H9 (cell line): Measurements from ENCODE around the gene DPM1. TPM values are rescaled to one million over a fixed set of nuclear protein-coding genes. Genes with fewer than 3 reads are reported as not detected.

Experiments
- DNase-seq: peaks from one replicate; pipeline ENCODE4 v3.0.0-alpha.2; 2017
- H2AFZ ChIP-seq: one replicate; pipeline ENCODE4 v1.6.1; 2013; ENCODE audit warnings: mild to moderate bottlenecking, low read length, control low read depth, moderate library complexity
- H2AK5ac ChIP-seq: 2 replicates; pipeline ENCODE4 v1.6.1; 2013; ENCODE audit warnings: low read length, control low read depth, mixed read lengths; ENCODE audit not compliant: insufficient read length
- H2BK120ac ChIP-seq: one replicate; pipeline ENCODE4 v1.6.1; 2013; ENCODE audit warnings: low read depth, mild to moderate bottlenecking, low read length, control low read depth, inconsistent platforms; ENCODE audit not compliant: poor library complexity, severe bottlenecking
- H2BK12ac ChIP-seq: 2 replicates; pipeline ENCODE4 v1.6.1; 2013; ENCODE audit warnings: low read length, control low read depth, mixed read lengths, low read depth; ENCODE audit not compliant: insufficient read length
- H2BK15ac ChIP-seq: 2 replicates; pipeline ENCODE4 v1.6.1; 2013; ENCODE audit warnings: low read depth, low read length, control low read depth
- H2BK20ac ChIP-seq: one replicate; pipeline ENCODE4 v1.6.1; 2013; ENCODE audit warnings: low read depth, mild to moderate bottlenecking, low read length, control low read depth, inconsistent platforms; ENCODE audit not compliant: poor library complexity, severe bottlenecking
- H2BK5ac ChIP-seq: 2 replicates; pipeline ENCODE4 v1.6.1; 2013; ENCODE audit warnings: low read length, control low read depth, mixed read lengths; ENCODE audit not compliant: insufficient read length
- H3K14ac ChIP-seq: 2 replicates; pipeline ENCODE4 v1.6.1; 2013; ENCODE audit warnings: low read length, control low read depth; ENCODE audit not compliant: insufficient read depth
- H3K18ac ChIP-seq: 2 replicates; pipeline ENCODE4 v1.6.1; 2013; ENCODE audit warnings: low read depth, mild to moderate bottlenecking, mixed read lengths, low read length, control low read depth; ENCODE audit not compliant: insufficient read length
- H3K23ac ChIP-seq: 2 replicates; pipeline ENCODE4 v1.6.1; 2013; ENCODE audit warnings: low read length, control low read depth, mixed read lengths, low read depth; ENCODE audit not compliant: insufficient read length
- H3K23me2 ChIP-seq: 2 replicates; pipeline ENCODE4 v1.6.1; 2013; ENCODE audit warnings: low read depth, mild to moderate bottlenecking, mixed read lengths, low read length, control low read depth; ENCODE audit not compliant: insufficient read length, poor library complexity, severe bottlenecking
- H3K27ac ChIP-seq: 2 replicates; pipeline ENCODE4 v1.5.1; 2013; ENCODE audit warnings: low read length, control low read depth, mixed read lengths, low read depth; ENCODE audit not compliant: insufficient read length
- H3K27me3 ChIP-seq: 2 replicates; pipeline ENCODE4 v1.6.1; 2013; ENCODE audit warnings: low read length, control low read depth, inconsistent platforms; ENCODE audit not compliant: insufficient read depth
- H3K4ac ChIP-seq: 2 replicates; pipeline ENCODE4 v1.6.1; 2013; ENCODE audit warnings: low read depth, mild to moderate bottlenecking, control low read depth, inconsistent platforms, low read length, moderate library complexity
- H3K4me1 ChIP-seq: 2 replicates; pipeline ENCODE4 v1.6.1; 2013; ENCODE audit warnings: low read length, control low read depth, inconsistent platforms; ENCODE audit not compliant: insufficient read depth
- H3K4me2 ChIP-seq: 2 replicates; pipeline ENCODE4 v1.6.1; 2013; ENCODE audit warnings: low read length, control low read depth, mixed read lengths; ENCODE audit not compliant: insufficient read length, insufficient read depth
- H3K56ac ChIP-seq: 2 replicates; pipeline ENCODE4 v1.6.1; 2013; ENCODE audit warnings: low read depth, mild to moderate bottlenecking, mixed read lengths, low read length, control low read depth; ENCODE audit not compliant: insufficient read length
- H3K79me1 ChIP-seq: 2 replicates; pipeline ENCODE4 v1.6.1; 2013; ENCODE audit warnings: low read depth, mild to moderate bottlenecking, moderate library complexity, low read length, control low read depth, inconsistent platforms; ENCODE audit not compliant: insufficient read depth, poor library complexity, severe bottlenecking
- H3K79me2 ChIP-seq: 2 replicates; pipeline ENCODE4 v1.6.1; 2013; ENCODE audit warnings: low read length, control low read depth, inconsistent platforms; ENCODE audit not compliant: insufficient read depth
- H3K9ac ChIP-seq: 2 replicates; pipeline ENCODE4 v1.6.1; 2013; ENCODE audit warnings: low read length, control low read depth, mixed read lengths; ENCODE audit not compliant: insufficient read length; ENCODE audit errors: extremely low read depth
- H3K9me3 ChIP-seq: one replicate; pipeline ENCODE4 v1.6.1; 2013; ENCODE audit warnings: low read depth, low read length, inconsistent platforms; ENCODE audit not compliant: control insufficient read depth
- H3T11ph ChIP-seq: one replicate; pipeline ENCODE4 v1.6.1; 2013; ENCODE audit warnings: mild to moderate bottlenecking, low read length, control low read depth, inconsistent platforms
- H4K20me1 ChIP-seq: one replicate; pipeline ENCODE4 v1.6.1; 2013; ENCODE audit not compliant: control insufficient read depth, insufficient read length, insufficient read depth
- H4K5ac ChIP-seq: 2 replicates; pipeline ENCODE4 v1.6.1; 2013; ENCODE audit warnings: low read depth, mild to moderate bottlenecking, mixed read lengths, low read length, control low read depth; ENCODE audit not compliant: insufficient read length
- H4K8ac ChIP-seq: replicated peaks from 2 replicates; pipeline ENCODE4 v1.6.1; 2013; ENCODE audit warnings: low read length, control low read depth, mixed read lengths, low read depth; ENCODE audit not compliant: insufficient read length
- H4K91ac ChIP-seq: 2 replicates; pipeline ENCODE4 v1.6.1; 2013; ENCODE audit warnings: low read depth, mild to moderate bottlenecking, moderate library complexity, mixed read lengths, low read length, control low read depth; ENCODE audit not compliant: insufficient read length
- H3K27ac Mint-ChIP-seq, 3 experiments: 2 replicates in 2 of 3; 3 replicates in 1 of 3; pipeline ENCODE4 v1.8.0; 2020 to 2021; ENCODE audit warnings: mixed read lengths in 3 of 3, mild to moderate bottlenecking in 1 of 3, moderate library complexity in 1 of 3
- H3K27me3 Mint-ChIP-seq: 2 replicates; pipeline ENCODE4 v1.8.0; 2021; ENCODE audit warnings: low read depth, mild to moderate bottlenecking, moderate library complexity, mixed read lengths
- H3K36me3 Mint-ChIP-seq, 3 experiments: 2 replicates in 2 of 3; 3 replicates in 1 of 3; pipeline ENCODE4 v1.8.0; 2020 to 2021; ENCODE audit warnings: low read depth in 3 of 3, mixed read lengths in 3 of 3; ENCODE audit not compliant: insufficient read depth in 1 of 3
- H3K4me1 Mint-ChIP-seq, 2 experiments: 2 replicates each; pipeline ENCODE4 v1.8.0; 2020; ENCODE audit warnings: mixed read lengths in 2 of 2
- H3K4me3 Mint-ChIP-seq, 2 experiments: 2 replicates in 1 of 2; 3 replicates in 1 of 2; pipeline ENCODE4 v1.8.0; 2020 to 2021; ENCODE audit warnings: mild to moderate bottlenecking in 2 of 2, mixed read lengths in 2 of 2, moderate library complexity in 1 of 2
- H3K9me3 Mint-ChIP-seq, 2 experiments: 2 replicates in 1 of 2; 3 replicates in 1 of 2; pipeline ENCODE4 v1.8.0; 2020; ENCODE audit warnings: mild to moderate bottlenecking in 2 of 2, mixed read lengths in 2 of 2, moderate library complexity in 1 of 2
- WGBS: extraction: QIAGEN DNeasy Blood & Tissue Kit; methylation state at CpG from one replicate; pipeline ENCODE4 v1.1.7; 2013; ENCODE audit warnings: missing lambda C conversion rate, low lambda C conversion rate, mixed read lengths; ENCODE audit not compliant: insufficient read length; ENCODE audit errors: extremely low coverage; 5-methylcytosine and 5-hydroxymethylcytosine counted together
- total RNA-seq: library from RNA; stranded (reverse); gene quantifications from 2 replicates; pipeline ENCODE4 v1.2.1, GENCODE V29; 2021
- TF ChIP-seq, protein P1 (sequence below): fragments of 200-600 bp; sonication (generic); conservative IDR thresholded peaks from 3 replicates; pipeline ENCODE4 v1.8.0; 2021; ENCODE audit warnings: antibody characterized with exemption, mild to moderate bottlenecking

The DPM1 gene
- total RNA-seq, 1 experiment from 2014 or later, result 64.0 TPM

DNA sequence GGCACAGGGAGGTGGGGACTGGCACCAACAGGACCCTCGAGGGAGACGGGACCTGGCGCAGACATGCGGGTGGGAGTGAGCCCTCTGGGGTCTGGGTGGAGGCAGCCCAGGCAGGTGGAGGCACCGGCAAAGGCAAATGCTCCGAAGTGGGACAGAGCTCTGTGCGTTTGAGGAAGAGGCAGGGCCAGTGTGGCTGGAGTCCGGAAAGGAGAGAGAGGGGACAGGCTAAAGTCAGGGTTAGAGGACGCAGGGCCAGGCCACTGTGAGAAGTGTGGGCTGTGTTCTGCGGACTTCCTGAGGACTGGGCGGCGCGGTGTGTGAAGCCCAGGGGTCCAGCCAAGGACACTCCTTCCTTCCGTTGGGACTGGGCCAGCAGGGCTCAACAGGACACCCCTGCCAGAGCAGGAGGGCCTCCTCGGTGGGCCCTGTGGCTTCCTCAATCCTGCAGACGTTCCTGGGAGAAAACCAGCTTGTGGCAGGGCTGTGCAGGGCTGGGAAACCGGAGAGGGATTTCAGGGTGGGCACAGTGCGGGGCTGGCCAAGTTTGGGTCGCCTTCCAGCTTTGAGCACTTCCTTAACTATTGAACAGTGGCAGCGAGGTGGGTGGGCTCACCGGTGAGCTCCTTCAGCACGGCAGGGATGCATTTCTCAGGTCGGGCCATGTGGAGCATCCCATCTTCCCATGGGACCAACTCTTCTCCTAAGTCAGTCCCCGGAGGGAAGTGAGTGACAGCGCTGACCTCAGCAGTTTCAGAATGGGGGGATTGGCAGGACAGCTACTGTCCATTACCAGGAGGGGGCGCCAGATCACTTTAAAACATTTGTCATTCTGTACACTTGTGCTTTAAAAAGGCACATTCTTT is 22.8 kb upstream of the DPM1 start:
- Histone ChIP-seq H4K5ac (no peak overlapping the region), H2BK15ac (no peak overlapping the region), H2BK120ac (no peak overlapping the region), H3K4ac (no peak overlapping the region), H3K79me2 (no peaks in the 10 kb centered on the region), H3K4me2 (no peak overlapping the region), H3T11ph (no peak overlapping the region), H2BK12ac (no peak overlapping the region), H3K4me1 (no peaks in the 10 kb centered on the region), H2BK20ac (no peak overlapping the region), H2AFZ (no peak overlapping the region), H3K56ac (no peak overlapping the region), H3K27me3 (no peaks in the 10 kb centered on the region), H3K23ac (no peak overlapping the region), H3K79me1 (no peaks in the 10 kb centered on the region), H2AK5ac (no peak overlapping the region), H2BK5ac (no peak overlapping the region), H3K27ac (no peak overlapping the region), H3K9ac (no peak overlapping the region), H3K18ac (no peak overlapping the region), H4K20me1 (no peaks in the 10 kb centered on the region), H3K14ac (no peak overlapping the region; the same call in 1 of the 2 replicates), H3K9me3 (no peaks in the 10 kb centered on the region), H4K8ac (no peak overlapping the region), H4K91ac (no peak overlapping the region), H3K23me2 (no peaks in the 10 kb centered on the region)
- H3K27ac Mint-ChIP-seq, result peak overlapping the region in 1 of 3 experiments; percentile 92; a peak in 2 of 7 replicates
- no peak overlapping the region for H3K4me3 Mint-ChIP-seq
- H3K36me3 Mint-ChIP-seq, result no peaks in the 10 kb centered on the region
- peak; percentile 68 for DNase-seq
- peaks cover 19% of the 10 kb centered on the region for H3K27me3 Mint-ChIP-seq
- H3K9me3 Mint-ChIP-seq, result no peaks in the 10 kb centered on the region
- H3K4me1 Mint-ChIP-seq, result peaks cover 12 to 16% of the 10 kb centered on the region in 2 experiments
- WGBS, result no CpG with 5 or more reads among the region's 26 CpGs
- TF ChIP-seq, protein P1, sequence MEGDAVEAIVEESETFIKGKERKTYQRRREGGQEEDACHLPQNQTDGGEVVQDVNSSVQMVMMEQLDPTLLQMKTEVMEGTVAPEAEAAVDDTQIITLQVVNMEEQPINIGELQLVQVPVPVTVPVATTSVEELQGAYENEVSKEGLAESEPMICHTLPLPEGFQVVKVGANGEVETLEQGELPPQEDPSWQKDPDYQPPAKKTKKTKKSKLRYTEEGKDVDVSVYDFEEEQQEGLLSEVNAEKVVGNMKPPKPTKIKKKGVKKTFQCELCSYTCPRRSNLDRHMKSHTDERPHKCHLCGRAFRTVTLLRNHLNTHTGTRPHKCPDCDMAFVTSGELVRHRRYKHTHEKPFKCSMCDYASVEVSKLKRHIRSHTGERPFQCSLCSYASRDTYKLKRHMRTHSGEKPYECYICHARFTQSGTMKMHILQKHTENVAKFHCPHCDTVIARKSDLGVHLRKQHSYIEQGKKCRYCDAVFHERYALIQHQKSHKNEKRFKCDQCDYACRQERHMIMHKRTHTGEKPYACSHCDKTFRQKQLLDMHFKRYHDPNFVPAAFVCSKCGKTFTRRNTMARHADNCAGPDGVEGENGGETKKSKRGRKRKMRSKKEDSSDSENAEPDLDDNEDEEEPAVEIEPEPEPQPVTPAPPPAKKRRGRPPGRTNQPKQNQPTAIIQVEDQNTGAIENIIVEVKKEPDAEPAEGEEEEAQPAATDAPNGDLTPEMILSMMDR, result peak; percentile 97
